GM19455 (cell line): ENCODE results near the gene TEX12.
"Not testable (repeated sequence)": the region's sequence is repeated elsewhere in the genome, so short reads cannot be mapped to it uniquely, and the experiment has no call there.

ENCODE experiments used
- ATAC-seq: cut with Tn5 transposase; IDR thresholded peaks from one replicate; pipeline ENCODE4 v1.9.1; 2021; ENCODE audit not compliant: unreplicated experiment

TEX12 gene

GRCh38 chr11:112167145-112167544, at the start of gene TEX12:
Gene TEX12 (plus strand): TSS chr11:112167372. CDS start chr11:112169269, 1,897 bp downstream.
- no peak for ATAC-seq

GRCh38 chr11:112118176-112118575, 49.0 kb upstream of the TEX12 start:
- ATAC-seq: no peak

- ATAC-seq: no peak
Measured at GRCh38 chr11:112121981-112122615, 45.1 kb upstream of the TEX12 start.

GRCh38 chr11:112123129-112123528, 44.0 kb upstream of the TEX12 start:
- no peak for ATAC-seq

- no peak for ATAC-seq
Measured at GRCh38 chr11:112127056-112127455, 40.1 kb upstream of the TEX12 start.

- no peak for ATAC-seq
Measured at GRCh38 chr11:112128483-112129121, 38.6 kb upstream of the TEX12 start.

GRCh38 chr11:112129656-112130055, 37.5 kb upstream of the TEX12 start:
- ATAC-seq: no peak

- no peak for ATAC-seq
Measured at GRCh38 chr11:112132737-112133136, 34.4 kb upstream of the TEX12 start.

- no peak for ATAC-seq
Measured at GRCh38 chr11:112134473-112134872, 32.7 kb upstream of the TEX12 start.

- no peak for ATAC-seq
Measured at GRCh38 chr11:112143597-112143996, 23.6 kb upstream of the TEX12 start.

- no peak for ATAC-seq
Measured at GRCh38 chr11:112150517-112150916, 16.7 kb upstream of the TEX12 start.

- ATAC-seq: no peak
Measured at GRCh38 chr11:112156153-112156955, 10.8 kb upstream of the TEX12 start.

- ATAC-seq: no peak
Measured at GRCh38 chr11:112156956-112157766, 10.0 kb upstream of the TEX12 start.

- no peak for ATAC-seq
Measured at GRCh38 chr11:112159098-112160065, 7.8 kb upstream of the TEX12 start.

GRCh38 chr11:112160091-112160848, 6.9 kb upstream of the TEX12 start:
- ATAC-seq: no peak

GRCh38 chr11:112161012-112161411, 6.2 kb upstream of the TEX12 start:
- no peak for ATAC-seq

GRCh38 chr11:112162200-112162599, 5.0 kb upstream of the TEX12 start:
- not testable (repeated sequence) for ATAC-seq

GRCh38 chr11:112162761-112163546, 4.2 kb upstream of the TEX12 start:
- no peak for ATAC-seq
